ENCODE measurements around the gene PTS.

GRCh38 chr11:112228706-112229105 lies 2.5 kb downstream of the PTS start:
- TF ChIP-seq, protein P1, sequence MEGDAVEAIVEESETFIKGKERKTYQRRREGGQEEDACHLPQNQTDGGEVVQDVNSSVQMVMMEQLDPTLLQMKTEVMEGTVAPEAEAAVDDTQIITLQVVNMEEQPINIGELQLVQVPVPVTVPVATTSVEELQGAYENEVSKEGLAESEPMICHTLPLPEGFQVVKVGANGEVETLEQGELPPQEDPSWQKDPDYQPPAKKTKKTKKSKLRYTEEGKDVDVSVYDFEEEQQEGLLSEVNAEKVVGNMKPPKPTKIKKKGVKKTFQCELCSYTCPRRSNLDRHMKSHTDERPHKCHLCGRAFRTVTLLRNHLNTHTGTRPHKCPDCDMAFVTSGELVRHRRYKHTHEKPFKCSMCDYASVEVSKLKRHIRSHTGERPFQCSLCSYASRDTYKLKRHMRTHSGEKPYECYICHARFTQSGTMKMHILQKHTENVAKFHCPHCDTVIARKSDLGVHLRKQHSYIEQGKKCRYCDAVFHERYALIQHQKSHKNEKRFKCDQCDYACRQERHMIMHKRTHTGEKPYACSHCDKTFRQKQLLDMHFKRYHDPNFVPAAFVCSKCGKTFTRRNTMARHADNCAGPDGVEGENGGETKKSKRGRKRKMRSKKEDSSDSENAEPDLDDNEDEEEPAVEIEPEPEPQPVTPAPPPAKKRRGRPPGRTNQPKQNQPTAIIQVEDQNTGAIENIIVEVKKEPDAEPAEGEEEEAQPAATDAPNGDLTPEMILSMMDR (IDR thresholded peaks at IDR 0.05) = no peak
- TF ChIP-seq JUN (CRISPR knock-in tag; IDR thresholded peaks at IDR 0.05) (no peak), MAX (CRISPR knock-in tag; IDR thresholded peaks at IDR 0.05) (no peak), RELA (CRISPR knock-in tag; IDR thresholded peaks at IDR 0.05; ENCODE audit: borderline replicate concordance) (no peak), NR2C2 (CRISPR knock-in tag; IDR thresholded peaks at IDR 0.05) (no peak), PREB (CRISPR knock-in tag; IDR thresholded peaks at IDR 0.05; ENCODE audit: borderline replicate concordance) (no peak), ATF1 (CRISPR knock-in tag; IDR thresholded peaks at IDR 0.05) (no peak), ZNF232 (CRISPR knock-in tag; IDR thresholded peaks at IDR 0.05) (no peak), ATF2 (CRISPR knock-in tag; IDR thresholded peaks at IDR 0.05; ENCODE audit: borderline replicate concordance, low read depth) (no peak)
- TF ChIP-seq, protein P2, sequence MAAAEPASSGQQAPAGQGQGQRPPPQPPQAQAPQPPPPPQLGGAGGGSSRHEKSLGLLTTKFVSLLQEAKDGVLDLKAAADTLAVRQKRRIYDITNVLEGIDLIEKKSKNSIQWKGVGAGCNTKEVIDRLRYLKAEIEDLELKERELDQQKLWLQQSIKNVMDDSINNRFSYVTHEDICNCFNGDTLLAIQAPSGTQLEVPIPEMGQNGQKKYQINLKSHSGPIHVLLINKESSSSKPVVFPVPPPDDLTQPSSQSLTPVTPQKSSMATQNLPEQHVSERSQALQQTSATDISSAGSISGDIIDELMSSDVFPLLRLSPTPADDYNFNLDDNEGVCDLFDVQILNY (CRISPR knock-in tag; IDR thresholded peaks at IDR 0.05) = no peak
